Measurements from ENCODE around the gene TPBG. TPM values are rescaled to one million over a fixed set of nuclear protein-coding genes. Genes with fewer than 3 reads are reported as not detected.

TPBG gene
- total and polyA plus RNA-seq, 12 donors = 1.4 to 3.5 (median 2.1) TPM

- no peak for DNase-seq
- intact Hi-C loops (cut with DNase I) = no loop called here
- Histone ChIP-seq H3K36me3 (no peaks in the 10 kb centered on the region), H3K27ac (no peak overlapping the region), H3K4me1 (no peaks in the 10 kb centered on the region), H3K9me3 (no peaks in the 10 kb centered on the region), H3K4me3 (no peak overlapping the region), H3K27me3 (no peaks in the 10 kb centered on the region)
- no peak for TF ChIP-seq CTCF (IDR thresholded peaks at IDR 0.05)
- ATAC-seq = no peak
- WGBS, 2 donors = 87 to 92% methylated on average over 1 of the region's 1 CpG
Observed at GRCh38 chr6:82396964-82397751, 33.5 kb downstream of the TPBG start.

GRCh38 chr6:82397962-82398692 is 34.5 kb downstream of the TPBG start:
- Histone ChIP-seq H3K9me3 (no peaks in the 10 kb centered on the region), H3K36me3 (no peaks in the 10 kb centered on the region), H3K4me1 (no peaks in the 10 kb centered on the region), H3K27me3 (no peaks in the 10 kb centered on the region), H3K4me3 (no peak overlapping the region), H3K27ac (no peak overlapping the region)
- 96 to 97% methylated on average over 1 of the region's 1 CpG for WGBS, 2 donors
- ATAC-seq (no peak), DNase-seq (no peak)
- intact Hi-C loops (cut with DNase I) = no loop called here
- TF ChIP-seq CTCF (IDR thresholded peaks at IDR 0.05) = no peak

- Histone ChIP-seq H3K4me1 (no peaks in the 10 kb centered on the region), H3K9me3 (no peaks in the 10 kb centered on the region), H3K27me3 (no peaks in the 10 kb centered on the region), H3K4me3 (no peak overlapping the region), H3K27ac (no peak overlapping the region), H3K36me3 (no peaks in the 10 kb centered on the region)
- intact Hi-C loops (cut with DNase I) = no loop called here
- ATAC-seq (no peak), DNase-seq (no peak)
- no peak for TF ChIP-seq CTCF (IDR thresholded peaks at IDR 0.05)
- 76 to 78% methylated on average over 2 of the region's 2 CpGs for WGBS, 2 donors
Observed at GRCh38 chr6:82408952-82409431, 45.4 kb downstream of the TPBG start.

GRCh38 chr6:82410151-82410648 is 46.6 kb downstream of the TPBG start:
- Histone ChIP-seq H3K36me3 (no peaks in the 10 kb centered on the region), H3K27ac (no peak overlapping the region), H3K4me3 (no peak overlapping the region), H3K9me3 (no peaks in the 10 kb centered on the region), H3K4me1 (no peaks in the 10 kb centered on the region), H3K27me3 (no peaks in the 10 kb centered on the region)
- no peak for TF ChIP-seq CTCF (IDR thresholded peaks at IDR 0.05)
- 59 to 64% methylated on average over 3 of the region's 3 CpGs for WGBS, 2 donors
- DNase-seq (no peak), ATAC-seq (peak in 1 of 8 donors; percentile 37)
- intact Hi-C loops (cut with DNase I) = no loop called here
